ENCODE data around the gene RNASE2.
"Not testable (repeated sequence)": the region's sequence is repeated elsewhere in the genome, so short reads cannot be mapped to it uniquely, and the experiment has no call there.

Gene RNASE2

DNA sequence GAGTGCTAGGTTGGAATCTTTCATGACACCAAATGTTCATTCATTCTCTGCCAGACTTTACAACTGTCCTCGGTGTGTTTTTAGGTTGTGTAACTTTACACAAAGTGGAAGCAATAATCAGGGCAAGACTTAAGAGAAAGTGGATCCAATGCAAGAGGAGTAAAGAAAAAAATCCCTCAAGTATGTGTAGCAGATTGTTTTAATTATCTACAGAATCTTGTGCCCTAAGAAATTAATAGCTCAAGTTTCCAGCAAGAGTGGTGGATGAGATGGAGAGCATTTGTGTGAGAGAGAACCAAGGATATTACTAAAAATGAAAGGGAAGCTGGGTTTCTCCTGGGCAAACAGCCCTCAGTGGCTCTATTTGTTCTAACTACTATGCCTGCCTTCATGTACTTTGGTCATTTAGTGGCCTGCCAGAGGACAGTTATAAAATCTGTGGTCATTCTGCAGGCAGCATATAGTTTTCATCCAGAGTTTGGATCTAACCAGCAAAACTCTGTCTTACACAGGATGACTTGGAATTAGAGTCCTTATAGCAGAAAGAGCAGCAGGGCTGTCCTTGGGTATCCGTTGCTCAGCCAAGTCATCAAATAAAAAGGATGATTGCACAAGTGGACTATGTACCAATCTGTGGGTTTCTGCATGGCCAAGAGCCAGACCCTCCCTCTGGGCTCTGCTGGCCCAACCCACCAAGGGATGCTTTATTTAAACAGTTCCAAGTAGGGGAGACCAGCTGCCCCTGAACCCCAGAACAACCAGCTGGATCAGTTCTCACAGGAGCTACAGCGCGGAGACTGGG lies at the start of gene RNASE2:
Gene RNASE2, plus strand, starts transcription at position 752 of the 802 bp plus-strand sequence. CDS start 285 bp downstream, outside the sequence.
- in situ Hi-C loops (cut with MboI; ENCODE audit: low sequenced_read_pairs): not testable (repeated sequence)

DNA sequence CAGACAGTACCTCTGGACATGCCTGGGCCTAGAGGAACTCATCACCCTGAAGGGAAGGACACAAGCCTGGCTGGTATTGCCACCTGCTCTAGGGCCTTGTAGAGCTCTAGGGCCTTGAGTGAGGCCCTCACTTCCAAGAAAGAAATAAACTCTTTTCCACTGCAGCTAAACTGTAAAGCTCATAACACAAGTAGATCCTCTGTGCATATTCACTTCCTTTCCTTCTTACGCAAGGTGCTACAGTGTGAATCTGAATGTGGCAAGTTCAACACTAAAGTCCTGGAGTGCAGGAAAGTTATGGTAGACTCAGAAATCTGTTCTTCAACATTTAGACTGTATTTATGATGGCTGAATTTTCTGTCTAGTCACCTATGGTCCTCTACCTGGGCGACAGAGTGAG lies 49.6 kb upstream of the RNASE2 start:
- in situ Hi-C loops (cut with MboI; ENCODE audit: low sequenced_read_pairs): no loop called here

DNA sequence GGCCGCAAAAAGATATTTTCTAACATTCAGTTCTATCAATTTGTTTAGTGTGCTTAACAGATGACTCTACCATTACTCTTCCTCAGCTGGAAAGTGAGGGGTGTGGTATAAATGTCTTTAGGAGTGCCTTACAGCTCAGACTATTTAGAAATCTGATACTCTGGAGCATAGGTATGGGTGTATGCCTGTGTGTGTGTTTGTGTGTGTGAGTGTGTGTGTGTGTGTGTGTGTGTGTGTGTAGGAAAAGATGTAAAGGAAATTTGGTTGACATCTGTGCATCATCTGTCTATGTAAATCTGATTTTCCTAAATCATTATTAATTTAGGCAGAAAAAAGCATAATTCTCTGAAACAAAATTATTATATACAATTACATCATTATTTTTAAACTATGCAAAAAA lies 48.1 kb upstream of the RNASE2 start:
- in situ Hi-C loops (cut with MboI; ENCODE audit: low sequenced_read_pairs): no loop called here

DNA sequence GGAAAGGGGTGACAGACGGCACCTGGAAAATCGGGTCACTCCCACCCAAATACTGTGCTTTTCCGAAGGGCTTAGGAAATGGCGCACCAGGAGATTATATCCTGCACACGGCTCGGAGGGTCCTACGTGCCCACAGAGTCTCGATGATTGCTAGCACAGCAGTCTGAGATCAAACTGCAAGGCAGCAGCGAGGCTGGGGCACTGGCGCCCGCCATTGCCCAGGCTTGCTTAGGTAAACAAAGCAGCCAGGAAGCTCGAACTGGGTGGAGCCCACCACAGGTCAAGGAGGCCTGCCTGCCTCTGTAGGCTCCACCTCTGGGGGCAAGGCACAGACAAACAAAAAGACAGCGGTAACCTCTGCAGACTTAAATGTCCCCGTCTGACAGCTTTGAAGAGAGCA lies 44.5 kb upstream of the RNASE2 start:
- in situ Hi-C loops (cut with MboI; ENCODE audit: low sequenced_read_pairs): not testable (repeated sequence)

DNA sequence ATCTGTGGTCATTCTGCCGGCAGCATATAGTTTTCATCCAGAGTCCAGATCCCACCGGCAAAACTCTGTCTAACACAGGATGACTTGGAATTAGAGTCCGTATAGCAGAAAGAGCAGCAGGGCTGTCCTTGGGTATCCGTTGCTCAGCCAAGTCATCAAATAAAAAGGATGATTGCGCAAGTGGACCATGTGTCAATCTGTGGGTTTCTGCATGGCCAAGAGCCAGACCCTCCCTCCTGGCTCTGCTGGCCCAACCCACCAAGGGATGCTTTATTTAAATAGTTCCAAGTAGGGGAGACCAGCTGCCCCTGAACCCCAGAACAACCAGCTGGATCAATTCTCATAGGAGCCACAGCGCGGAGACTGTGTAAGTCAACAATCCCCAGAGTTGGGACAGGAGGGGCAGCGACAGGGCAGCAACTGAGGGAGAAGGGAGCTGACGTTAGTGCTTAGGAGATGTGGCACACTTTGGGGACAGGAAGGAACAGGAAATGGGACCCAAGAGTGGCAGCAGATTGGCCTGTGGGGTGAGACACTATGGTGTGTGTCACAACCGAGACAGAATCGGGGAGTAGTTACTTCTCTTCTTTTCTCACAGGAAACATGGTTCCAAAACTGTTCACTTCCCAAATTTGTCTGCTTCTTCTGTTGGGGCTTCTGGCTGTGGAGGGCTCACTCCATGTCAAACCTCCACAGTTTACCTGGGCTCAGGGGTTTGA lies 36.1 kb upstream of the RNASE2 start:
- in situ Hi-C loops (cut with MboI; ENCODE audit: low sequenced_read_pairs): not testable (repeated sequence)

DNA sequence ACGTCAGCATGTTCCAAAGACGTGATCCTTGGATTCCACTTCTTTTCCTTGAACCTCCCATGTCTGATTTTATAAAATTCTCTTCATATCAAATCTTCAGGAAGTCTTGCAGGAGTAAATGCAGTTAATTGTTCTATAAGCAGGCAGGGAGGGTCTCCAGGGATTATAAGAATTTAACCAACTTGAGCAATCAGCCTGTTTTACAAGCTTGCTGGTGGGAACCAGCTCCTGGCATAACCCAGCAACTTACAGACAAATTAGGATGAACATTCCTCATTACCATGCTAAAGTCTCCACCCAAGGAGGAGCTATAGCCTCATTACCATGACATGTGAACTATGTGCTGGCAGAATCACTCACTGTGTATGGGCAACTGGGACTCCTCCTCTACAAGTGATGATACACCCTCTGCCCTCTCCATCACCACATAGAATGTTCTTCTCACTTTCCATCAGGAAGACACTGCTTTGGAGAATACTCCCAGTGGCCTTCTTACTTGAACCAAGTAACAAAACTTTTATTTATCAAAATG lies 31.5 kb upstream of the RNASE2 start:
- in situ Hi-C loops (cut with MboI; ENCODE audit: low sequenced_read_pairs): not testable (repeated sequence)

DNA sequence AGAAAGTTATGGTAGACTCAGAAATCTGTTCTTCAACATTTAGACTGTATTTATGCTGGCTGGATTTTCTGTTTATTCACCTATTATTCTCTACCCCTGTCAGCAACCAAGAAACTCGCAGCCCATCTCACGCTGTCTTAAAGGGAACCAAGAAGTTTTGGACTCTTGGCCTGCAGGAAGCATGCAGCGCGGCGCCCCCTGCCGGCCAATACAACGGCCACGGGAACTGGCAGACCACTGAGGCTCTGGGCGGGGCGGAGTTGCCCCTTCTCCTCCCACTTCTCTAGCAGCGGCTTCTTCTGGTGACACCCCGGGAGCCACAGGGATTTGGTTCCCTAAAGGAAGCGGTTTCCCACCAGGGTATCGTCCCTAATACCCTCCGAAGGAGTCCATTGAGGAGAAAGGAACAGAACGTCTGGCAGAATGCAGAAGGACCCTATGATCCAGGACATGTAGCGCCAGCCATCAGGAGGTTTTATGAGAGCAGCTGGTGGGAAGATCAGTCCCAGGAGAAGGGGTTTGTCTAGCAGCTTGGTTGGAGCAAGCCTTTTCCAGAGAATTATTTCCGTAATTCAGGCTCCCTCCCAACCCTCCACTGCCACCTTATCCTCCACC lies 21.0 kb upstream of the RNASE2 start:
- in situ Hi-C loops (cut with MboI; ENCODE audit: low sequenced_read_pairs): no loop called here

DNA sequence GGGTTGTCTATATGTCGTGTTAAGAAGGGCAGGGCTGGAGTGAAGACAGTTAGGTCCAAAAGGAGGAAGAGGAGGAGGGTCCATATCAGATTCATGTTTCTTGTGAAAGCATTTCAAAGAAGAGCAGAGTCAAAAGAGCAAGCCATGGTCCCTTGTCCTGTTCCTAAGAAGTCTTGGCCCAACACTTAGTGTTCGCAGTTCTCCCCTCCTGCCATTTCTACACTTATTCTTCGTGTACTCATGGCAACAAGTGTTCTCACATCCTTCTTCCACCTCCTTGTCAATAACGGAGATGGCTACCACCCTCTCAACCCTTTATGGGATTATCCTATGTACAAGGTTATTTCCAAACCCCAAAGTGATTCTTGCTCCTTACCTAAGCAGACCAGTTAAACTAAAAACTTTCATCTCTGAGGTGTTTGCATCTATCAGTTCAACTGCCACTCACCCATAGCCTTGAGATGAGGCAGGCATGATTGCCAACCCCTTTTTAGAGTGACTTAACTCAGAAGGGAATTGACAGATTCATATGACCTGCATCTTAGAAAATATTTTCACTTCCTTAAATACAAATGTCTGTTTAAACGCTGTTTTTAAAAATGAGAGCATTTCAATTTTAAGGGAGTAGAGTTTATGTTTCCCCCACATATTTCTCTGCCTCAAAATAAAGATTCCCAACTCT lies 19.8 kb upstream of the RNASE2 start:
- in situ Hi-C loops (cut with MboI; ENCODE audit: low sequenced_read_pairs): no loop called here

DNA sequence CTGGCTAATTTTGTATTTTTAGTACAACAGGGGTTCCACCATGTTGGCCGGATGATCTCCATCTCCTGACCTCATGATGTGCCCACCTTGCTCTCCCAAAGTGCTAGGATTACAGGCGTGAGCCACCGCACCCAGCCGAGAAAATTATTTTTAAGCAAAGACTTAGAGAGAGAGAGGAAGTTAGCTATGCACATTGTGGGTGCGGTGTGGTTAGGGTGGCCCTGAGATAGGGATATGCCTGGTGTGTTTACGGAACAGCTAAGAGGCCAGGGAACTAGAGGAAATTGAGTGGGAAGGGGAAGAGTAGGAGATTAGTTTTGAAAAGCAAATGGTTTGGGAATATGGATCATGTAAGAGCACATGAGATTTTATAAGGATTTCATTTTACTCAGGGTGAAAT lies 10.1 kb upstream of the RNASE2 start:
- in situ Hi-C loops (cut with MboI; ENCODE audit: low sequenced_read_pairs): not testable (repeated sequence)

DNA sequence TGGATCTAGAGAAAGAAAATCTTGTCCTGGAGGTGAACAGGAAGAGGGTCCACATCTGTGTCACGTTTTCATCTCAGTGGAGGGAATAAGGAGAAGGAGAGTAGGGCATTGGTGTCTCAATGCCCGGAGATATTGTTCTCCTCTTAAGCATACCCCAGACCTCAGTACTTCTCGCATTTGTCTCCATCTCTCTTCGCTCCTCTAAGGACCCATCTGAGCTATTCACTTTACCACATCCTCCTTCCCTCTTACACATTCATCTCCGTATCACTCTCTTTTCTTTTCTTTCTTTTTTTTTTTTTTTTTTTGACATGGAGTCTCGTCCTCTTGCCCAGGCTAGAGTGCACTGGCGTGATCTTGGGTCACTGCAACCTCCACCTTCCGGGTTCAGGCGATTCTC lies 8.6 kb upstream of the RNASE2 start:
- in situ Hi-C loops (cut with MboI; ENCODE audit: low sequenced_read_pairs): not testable (repeated sequence)

DNA sequence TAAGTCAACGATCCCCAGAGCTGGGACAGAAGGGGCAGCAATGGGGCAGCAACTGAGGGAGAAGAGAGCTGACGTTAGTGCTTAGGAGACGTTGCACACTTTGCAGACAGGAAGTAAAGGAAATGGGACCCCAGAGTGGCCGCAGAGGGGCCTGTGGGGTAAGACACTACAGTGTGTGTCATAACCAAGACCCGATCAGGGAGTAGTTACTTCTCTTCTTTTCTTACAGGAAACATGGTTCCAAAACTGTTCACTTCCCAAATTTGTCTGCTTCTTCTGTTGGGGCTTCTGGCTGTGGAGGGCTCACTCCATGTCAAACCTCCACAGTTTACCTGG lies 219 bp downstream of the RNASE2 start:
- in situ Hi-C loops (cut with MboI; ENCODE audit: low sequenced_read_pairs): not testable (repeated sequence)

DNA sequence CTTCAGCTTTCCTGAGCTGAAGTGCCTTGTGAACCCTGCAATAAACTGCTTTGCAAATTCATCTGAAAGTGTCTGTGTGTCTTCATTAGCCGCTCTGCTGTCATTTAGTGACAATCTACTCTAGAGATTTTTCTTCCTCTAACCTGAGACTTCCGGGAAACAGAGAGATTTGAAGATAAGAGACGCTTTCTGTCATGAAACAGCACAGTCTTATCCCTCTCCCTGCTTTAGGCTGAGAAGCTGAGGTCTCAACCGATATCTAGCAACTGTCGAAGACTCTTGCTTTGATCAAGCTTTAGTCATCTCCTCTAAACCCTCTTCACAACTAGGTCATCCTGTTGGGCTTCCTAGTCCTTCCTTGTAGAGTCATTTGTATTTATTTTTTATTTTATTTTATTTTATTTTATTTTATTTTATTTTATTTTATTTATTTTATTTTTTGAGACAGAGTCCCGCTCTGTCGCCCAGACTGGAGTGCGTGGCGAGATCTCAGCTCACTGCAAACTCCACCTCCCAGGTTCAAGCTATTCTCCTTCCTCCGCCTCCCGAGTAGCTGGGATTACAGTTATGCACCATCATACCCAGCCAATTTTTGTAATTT lies 1.2 kb downstream of the RNASE2 start:
- in situ Hi-C loops (cut with MboI; ENCODE audit: low sequenced_read_pairs): no loop called here

DNA sequence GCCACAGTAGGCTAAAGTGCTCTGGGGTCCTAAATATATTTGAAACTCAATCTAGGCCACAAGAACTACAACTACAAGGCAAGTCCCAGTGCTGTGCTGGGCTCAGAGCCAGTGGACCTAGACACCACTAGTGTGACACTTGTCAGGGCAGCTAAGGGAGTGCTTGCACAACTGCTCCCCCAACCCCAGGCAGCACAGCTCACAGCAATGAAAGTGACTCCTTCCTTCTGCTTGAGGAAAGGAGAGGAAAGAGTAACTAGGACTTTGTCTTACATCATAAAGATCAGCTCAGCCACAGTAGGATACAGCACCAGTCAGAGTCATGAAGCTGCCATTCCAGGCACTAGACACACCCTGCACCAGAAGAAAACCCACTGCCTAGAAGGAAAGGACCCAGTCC lies 3.7 kb downstream of the RNASE2 start:
- in situ Hi-C loops (cut with MboI; ENCODE audit: low sequenced_read_pairs): not testable (repeated sequence)

DNA sequence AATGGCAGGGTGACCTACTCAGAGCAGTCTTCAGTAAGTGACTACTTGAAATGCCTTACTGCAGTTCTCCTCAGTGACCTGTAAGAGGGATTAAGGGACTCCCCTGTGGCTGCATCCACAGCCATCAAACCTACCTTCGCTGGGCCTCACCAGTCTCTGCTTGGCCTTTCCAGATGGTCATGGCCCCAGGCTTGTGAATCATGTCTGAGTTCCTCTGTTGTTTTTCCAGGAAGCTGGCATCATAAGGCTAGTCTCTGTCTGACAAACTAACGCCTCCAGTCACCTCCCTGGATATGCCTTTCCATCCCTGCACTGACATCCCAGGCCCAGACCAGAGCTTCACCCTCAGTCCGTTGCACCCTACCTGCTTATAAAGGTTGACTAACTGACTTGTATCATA lies 14.0 kb downstream of the RNASE2 start:
- in situ Hi-C loops (cut with MboI; ENCODE audit: low sequenced_read_pairs): no loop called here

DNA sequence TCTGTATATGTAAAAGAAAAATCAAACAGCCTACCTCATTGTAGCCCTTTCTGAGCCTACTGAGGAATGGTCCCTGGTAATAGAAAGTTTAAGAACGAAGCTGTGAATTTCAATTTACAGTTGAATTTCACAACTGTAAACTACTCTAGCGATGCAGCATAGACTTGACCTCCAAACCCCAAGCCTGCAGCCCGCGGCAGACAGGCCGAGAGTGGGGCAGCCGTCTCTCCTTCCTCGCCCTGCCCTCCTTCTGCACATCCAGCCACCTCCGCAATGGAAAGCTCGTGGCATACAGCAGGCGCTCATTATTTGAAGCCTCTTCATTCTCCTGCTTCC lies 15.3 kb downstream of the RNASE2 start:
- in situ Hi-C loops (cut with MboI; ENCODE audit: low sequenced_read_pairs): no loop called here

DNA sequence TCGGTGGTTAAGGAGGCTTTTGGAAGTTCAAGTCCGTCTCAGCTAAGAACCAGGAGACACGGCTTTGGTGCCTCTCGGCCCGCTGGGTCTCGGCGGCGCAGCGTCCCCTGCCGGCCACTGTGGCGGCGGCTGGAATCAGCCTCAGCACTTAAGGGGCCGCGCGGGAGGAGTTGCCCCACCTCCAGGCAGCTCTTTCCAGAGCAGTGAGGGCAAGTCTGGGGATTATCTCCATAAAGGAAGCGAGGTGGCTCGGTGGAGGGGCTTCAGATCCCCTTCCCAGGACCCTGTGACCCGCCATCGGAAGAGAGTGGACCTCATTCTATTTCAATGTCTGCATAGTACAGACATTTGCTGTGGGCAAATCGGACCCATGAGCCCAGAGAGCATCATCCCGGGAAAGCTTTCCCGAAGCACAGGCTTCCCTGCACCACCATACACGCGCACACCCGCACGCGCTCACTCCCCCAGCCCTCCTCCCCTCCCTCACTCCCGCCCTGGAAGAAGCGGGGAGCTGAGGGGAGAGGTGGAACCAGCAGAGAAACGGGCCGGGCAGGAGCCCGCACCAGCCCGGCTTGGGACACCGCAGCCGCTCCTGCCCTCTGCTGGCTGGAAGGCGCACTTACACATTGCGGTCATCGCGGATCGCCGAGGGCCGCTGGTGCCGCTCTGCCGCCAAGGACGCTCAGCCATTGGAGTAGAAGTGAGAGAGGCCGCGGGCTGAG lies 15.9 kb downstream of the RNASE2 start:
- in situ Hi-C loops (cut with MboI; ENCODE audit: low sequenced_read_pairs): no loop called here

DNA sequence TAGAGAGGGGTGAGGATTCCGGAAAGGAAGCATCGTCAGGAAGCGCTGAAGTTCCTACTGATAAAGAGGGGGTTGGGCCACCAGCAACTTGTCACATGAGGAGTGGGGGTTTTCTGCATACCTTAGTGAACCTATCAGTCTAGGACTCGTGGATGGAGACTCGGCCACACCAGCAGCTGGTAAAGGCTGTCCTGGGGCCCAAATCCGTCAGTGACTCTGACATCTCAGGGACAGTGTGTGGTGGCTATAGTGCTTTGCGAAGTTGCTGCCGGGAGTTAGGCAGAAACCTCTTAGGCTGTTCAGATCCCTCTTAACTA lies 16.4 kb downstream of the RNASE2 start:
- in situ Hi-C loops (cut with MboI; ENCODE audit: low sequenced_read_pairs): no loop called here

DNA sequence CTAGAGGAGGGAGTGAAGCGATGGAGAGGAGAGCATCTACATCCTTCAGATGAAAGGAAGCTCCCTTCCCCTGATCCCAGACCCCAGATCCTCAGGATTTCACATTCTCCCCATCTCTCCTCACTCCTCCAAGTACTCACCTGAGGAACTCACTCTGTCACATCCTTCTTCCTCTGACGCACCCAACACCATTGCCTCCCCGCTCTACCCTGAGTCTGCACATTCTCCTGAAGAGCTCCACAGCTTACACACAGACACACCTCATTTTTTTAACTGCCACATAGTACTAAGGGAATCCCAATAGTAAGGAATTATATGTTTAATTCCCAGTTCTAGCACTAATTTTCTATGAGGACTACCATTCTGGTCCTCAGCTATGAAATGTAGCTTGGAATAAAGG lies 18.2 kb downstream of the RNASE2 start:
- in situ Hi-C loops (cut with MboI; ENCODE audit: low sequenced_read_pairs): no loop called here

DNA sequence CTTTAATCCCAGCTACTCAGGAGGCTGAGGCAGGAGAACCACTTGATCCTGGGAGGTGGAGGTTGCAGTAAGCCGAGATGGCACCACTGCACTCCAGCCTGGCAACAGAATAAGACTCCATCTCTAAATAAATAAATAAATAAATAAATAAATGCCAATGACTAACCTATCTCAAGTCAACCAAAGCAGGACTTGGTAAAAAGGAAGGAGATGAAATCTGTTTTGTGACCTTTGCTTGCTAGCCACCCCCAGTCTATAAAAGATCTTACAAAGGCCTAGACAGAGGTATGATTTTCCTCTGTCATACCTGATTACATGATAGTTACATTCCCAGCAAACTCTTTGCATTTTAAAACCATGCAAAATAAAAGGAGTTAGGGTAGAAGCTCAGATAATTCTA lies 21.0 kb downstream of the RNASE2 start:
- in situ Hi-C loops (cut with MboI; ENCODE audit: low sequenced_read_pairs): no loop called here

DNA sequence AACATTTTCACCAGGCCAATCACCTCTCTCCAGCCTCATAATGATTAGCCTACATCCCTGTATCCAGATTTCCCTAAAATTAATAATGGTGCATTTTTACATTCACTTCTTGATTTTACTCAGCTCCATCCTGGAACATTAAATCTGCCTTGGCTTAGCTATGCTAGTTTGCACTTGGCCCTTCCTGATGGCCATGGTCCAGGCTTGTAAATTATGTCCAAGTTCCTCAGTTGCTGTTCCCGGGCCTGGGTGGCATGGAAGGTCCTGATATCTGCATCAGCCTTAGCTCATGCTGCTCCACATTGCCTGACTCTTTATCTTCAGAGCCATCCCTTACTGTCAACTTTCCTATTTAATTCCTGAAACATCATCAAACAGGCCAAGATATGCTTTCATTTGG lies 23.4 kb downstream of the RNASE2 start:
- in situ Hi-C loops (cut with MboI; ENCODE audit: low sequenced_read_pairs): no loop called here

DNA sequence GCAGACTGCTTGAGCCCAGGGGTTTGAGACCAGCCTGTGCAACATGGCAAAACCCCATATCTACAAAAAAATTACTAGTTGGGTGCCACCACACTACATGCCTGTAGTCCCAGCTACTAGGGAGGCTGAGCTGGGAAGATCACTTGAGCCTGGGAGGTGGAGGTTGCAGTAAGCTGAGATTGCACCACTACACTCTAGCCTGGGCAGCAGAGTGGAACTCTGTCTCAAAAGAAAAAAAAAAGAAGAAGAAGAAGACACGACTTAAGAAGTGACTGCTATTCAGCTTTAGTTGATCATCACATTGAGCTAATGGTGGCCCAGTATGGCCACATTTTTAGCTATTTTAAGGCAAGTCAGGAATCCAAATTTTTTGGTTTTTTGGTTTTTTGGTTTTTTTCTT lies 25.6 kb downstream of the RNASE2 start:
- in situ Hi-C loops (cut with MboI; ENCODE audit: low sequenced_read_pairs): no loop called here
